Measurements from ENCODE around the gene TMSB4Y. TPM values are rescaled to one million over a fixed set of nuclear protein-coding genes. Genes with fewer than 3 reads are reported as not detected.

Gene TMSB4Y
- 1 to 10 TPM in 1 of 2 donors, under 1 TPM in 1; 0.84 to 2.3 TPM for total RNA-seq

DNA sequence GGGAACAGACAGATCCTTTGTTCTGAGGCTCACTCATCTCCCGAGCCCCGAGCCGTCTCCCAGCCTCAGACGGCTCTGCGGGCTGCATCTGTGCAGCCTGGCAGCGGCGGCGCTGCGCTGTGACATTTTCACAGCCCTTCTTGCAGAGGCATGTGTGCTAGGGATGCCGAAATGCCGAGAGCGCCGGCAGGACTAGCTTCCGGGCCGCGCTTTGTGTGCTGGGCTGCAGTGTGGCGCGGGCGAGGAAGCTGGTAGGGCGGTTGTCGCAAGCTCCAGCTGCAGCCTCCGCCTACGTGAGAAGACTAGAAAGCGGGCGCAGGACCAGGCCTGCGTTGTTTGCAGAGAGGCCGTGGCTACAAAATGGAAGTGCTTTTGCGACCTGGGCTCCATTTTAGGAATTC, at the start of gene TMSB4Y:
Gene TMSB4Y (plus strand): TSS at position 332 of the 401 bp plus-strand sequence.
- ATAC-seq: peak; percentile 90 to 92
- peak within 1 kb of the TSS; percentile 97 for H3K27ac Mint-ChIP-seq
- H3K36me3 Mint-ChIP-seq: peaks cover 0 to 9% of the 10 kb centered on the region in 2 donors
- H3K9me3 Mint-ChIP-seq: no peaks in the 10 kb centered on the region
- peak; percentile 58 to 77 for DNase-seq (ENCODE audit: low spot score in 2 of 2)

GRCh38 chrY:13664162-13664561, 39.5 kb upstream of the TMSB4Y start:
- no peaks in the 10 kb centered on the region for H3K36me3 Mint-ChIP-seq
- no peak for DNase-seq (ENCODE audit: low spot score in 2 of 2)
- ATAC-seq: no peak
- peaks cover 0 to 3% of the 10 kb centered on the region in 2 donors for H3K9me3 Mint-ChIP-seq
- no peak overlapping the region for H3K27ac Mint-ChIP-seq

- Mint-ChIP-seq H3K9me3 (peaks cover 13 to 20% of the 10 kb centered on the region in 2 donors), H3K27ac (no peak overlapping the region), H3K36me3 (peaks cover 0 to 16% of the 10 kb centered on the region in 2 donors)
- ATAC-seq: peak; percentile 51 to 66
- no peak for DNase-seq (ENCODE audit: low spot score in 2 of 2)
Observed at GRCh38 chrY:13671122-13671521, 32.6 kb upstream of the TMSB4Y start.

DNA sequence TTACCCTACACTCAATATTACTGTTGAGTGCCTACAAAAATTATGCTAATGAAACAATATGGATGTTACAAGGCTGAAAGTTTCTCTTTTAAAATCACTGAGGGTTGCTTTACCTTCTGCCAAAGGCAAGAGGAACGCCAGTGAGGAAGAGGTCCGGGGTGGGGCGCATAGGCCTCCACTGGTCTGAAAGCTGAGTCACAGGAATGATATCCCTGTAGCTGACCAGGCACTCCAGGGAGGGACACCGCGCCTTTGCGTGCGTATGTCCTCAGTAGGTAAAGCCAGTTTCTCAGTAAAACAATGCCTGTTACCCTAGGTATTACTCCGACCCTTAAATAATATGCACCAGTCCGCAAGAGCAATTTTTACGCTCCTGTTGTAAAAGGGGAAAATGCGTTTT, 1.4 kb upstream of the TMSB4Y start:
- no peak for ATAC-seq
- H3K27ac Mint-ChIP-seq: no peak overlapping the region
- no peaks in the 10 kb centered on the region for H3K9me3 Mint-ChIP-seq

DNA sequence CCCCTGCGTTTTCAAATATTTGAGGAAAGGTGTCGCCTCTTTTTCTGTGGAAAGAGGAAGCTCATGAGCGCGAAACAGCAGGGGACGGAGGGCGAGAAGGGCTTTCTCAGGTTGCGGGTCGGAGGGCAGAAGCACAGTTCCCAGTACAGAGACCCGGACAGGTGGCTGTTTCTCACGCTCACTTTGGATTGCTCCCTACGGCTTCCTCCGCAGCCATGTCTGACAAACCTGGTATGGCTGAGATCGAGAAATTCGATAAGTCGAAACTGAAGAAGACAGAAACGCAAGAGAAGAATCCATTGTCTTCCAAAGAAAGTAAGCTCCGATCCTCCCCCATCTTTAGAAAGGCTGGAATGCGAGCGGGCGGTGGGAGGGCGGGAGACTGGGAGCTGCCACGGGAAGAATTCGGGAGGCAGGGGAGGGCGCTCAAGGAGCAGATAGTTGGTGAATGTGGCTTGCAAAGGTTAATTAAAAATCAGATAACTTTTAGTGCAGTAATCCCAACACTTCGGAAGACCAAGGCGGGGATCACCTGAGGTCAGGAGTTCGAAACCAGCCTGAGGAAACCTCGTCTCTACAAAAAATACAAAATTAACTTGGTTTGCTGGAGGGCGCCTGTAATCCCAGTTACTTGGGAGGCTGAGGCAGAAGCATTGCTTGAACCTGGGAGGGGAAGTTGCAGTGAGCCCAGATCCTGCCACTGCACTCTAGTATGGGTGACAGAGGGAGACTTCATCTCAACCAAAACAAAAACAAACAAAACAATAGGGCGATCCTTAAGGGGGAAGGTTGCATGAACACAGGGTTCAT, 627 bp downstream of the TMSB4Y start:
- peaks cover 0 to 9% of the 10 kb centered on the region in 2 donors for H3K36me3 Mint-ChIP-seq
- no peak for DNase-seq (ENCODE audit: low spot score in 2 of 2)
- peak overlapping the region; percentile 97 for H3K27ac Mint-ChIP-seq
- no peaks in the 10 kb centered on the region for H3K9me3 Mint-ChIP-seq
- ATAC-seq: peak in 1 of 2 donors; percentile 25

More for the DNA sequence above, 1.4 kb upstream of the TMSB4Y start:
- no peak for DNase-seq (ENCODE audit: low spot score in 2 of 2)
- H3K36me3 Mint-ChIP-seq: peaks cover 0 to 9% of the 10 kb centered on the region in 2 donors

- ATAC-seq (no peak), DNase-seq (ENCODE audit: low spot score in 2 of 2) (no peak)
- Mint-ChIP-seq H3K36me3 (peaks cover 0 to 9% of the 10 kb centered on the region in 2 donors), H3K9me3 (no peaks in the 10 kb centered on the region), H3K27ac (peak overlapping the region; percentile 37 to 97)
Observed at GRCh38 chrY:13705197-13705596, 1.5 kb downstream of the TMSB4Y start.

- ATAC-seq (peak in 1 of 2 donors; percentile 59), DNase-seq (ENCODE audit: low spot score in 2 of 2) (no peak)
- no peaks in the 10 kb centered on the region for H3K9me3 Mint-ChIP-seq
- peaks cover 0 to 9% of the 10 kb centered on the region in 2 donors for H3K36me3 Mint-ChIP-seq
- H3K27ac Mint-ChIP-seq: no peak overlapping the region
Observed at GRCh38 chrY:13708038-13708437, 4.3 kb downstream of the TMSB4Y start.

- DNase-seq (ENCODE audit: low spot score in 2 of 2) (no peak), ATAC-seq (no peak)
- H3K27ac Mint-ChIP-seq: peak overlapping the region in 1 of 2 donors; percentile 65
- H3K36me3 Mint-ChIP-seq: peaks cover 6 to 19% of the 10 kb centered on the region in 2 donors
- peaks cover 4% of the 10 kb centered on the region in 2 donors for H3K9me3 Mint-ChIP-seq
Observed at GRCh38 chrY:13718996-13719395, 15.3 kb downstream of the TMSB4Y start.

DNA sequence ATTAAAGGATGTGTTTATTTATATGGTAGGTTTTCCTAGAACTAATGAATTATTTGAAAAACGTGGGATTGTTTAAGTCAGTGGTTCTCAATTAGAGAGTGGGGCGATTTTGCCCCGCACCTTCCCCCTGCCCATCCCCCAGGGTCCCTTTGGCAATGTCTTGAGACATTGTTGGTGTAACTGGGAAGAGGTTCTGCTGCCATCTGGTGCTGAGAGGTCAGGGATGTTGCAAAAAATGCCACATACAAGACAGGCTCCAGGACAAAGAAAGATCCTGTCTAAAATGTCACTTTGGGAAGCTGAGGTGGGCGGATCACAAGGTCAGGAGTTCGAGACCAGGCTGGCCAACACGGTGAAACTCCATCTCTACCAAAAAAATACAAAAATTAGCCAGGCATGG, 25.8 kb downstream of the TMSB4Y start:
- no peak for ATAC-seq
- peaks cover 0 to 4% of the 10 kb centered on the region in 2 donors for H3K36me3 Mint-ChIP-seq
- H3K9me3 Mint-ChIP-seq: peaks cover 0 to 4% of the 10 kb centered on the region in 2 donors
- no peak for DNase-seq (ENCODE audit: low spot score in 2 of 2)
- H3K27ac Mint-ChIP-seq: no peak overlapping the region

GRCh38 chrY:13738618-13739017, 34.9 kb downstream of the TMSB4Y start:
- no peak for DNase-seq (ENCODE audit: low spot score in 2 of 2)
- Mint-ChIP-seq H3K36me3 (no peaks in the 10 kb centered on the region), H3K9me3 (peaks cover 0 to 3% of the 10 kb centered on the region in 2 donors), H3K27ac (no peak overlapping the region)
- ATAC-seq: no peak

DNA sequence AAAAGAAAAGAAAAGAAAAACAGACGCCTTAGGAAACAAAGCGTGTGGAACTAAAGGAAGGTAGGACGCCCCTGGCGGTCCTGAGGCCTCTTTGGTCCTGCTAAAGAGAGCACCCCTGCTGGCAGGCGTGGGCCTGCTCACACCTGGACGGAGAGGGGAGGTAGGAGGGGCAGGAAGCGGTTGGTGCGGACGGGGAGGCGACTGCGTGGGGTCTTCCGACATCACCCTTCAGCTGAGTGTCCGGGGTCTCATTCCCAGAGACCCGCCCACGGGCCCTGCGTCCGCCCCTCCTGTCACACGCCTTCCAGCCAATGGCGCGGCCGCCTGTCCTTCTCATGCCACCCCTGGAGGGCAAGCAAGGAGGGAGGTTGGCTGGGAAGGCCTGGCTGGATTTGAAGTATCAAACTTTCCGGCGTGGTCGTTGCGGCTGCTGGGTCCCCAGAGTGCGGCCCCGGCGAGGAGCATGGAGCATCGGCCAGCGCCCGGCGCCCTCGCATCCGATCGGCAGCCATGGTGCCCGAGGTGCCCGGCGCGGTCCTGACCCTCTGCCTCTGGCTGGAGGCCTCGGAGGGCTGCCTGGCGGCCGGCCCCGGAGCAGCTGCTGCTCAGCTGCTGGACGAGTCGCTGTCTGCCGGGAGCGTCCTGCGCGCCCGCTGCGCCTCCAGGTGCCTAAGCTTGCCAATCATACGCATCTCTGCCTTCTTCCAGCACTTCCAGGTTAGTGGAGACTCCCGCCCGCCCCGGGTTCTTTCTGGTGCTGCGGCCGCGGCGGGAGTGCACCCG, 47.8 kb downstream of the TMSB4Y start:
- H3K27ac Mint-ChIP-seq: peak overlapping the region; percentile 44 to 83
- ATAC-seq: peak; percentile 85 to 88

DNA sequence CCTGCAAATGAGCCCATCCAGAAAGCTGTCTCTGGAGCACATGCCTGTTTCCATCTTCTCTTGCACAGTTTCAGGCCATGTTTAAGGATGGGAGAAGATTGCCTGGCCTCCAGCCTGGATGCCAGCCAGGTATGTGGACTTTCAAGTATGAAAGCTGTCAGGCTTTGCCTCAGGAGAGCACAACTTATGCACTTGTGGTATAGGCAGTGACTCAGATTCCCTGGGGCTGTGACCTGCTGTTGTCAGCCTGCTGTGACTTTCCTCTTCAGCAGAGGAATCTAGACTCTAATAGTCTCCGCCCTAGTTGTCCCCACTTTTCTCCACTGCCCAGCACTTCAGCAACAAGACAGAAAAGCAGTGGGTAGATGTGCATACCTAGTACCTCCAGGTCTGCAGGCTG, 51.0 kb downstream of the TMSB4Y start:
- H3K9me3 Mint-ChIP-seq: no peaks in the 10 kb centered on the region
- H3K36me3 Mint-ChIP-seq: no peaks in the 10 kb centered on the region
- ATAC-seq (no peak), DNase-seq (ENCODE audit: low spot score in 2 of 2) (no peak)
- H3K27ac Mint-ChIP-seq: no peak overlapping the region

More for the DNA sequence above, 47.8 kb downstream of the TMSB4Y start:
- DNase-seq (ENCODE audit: low spot score in 2 of 2): peak; percentile 17 to 56
- H3K36me3 Mint-ChIP-seq: peaks cover 4 to 5% of the 10 kb centered on the region in 2 donors
- H3K9me3 Mint-ChIP-seq: no peaks in the 10 kb centered on the region

Other genes starting within 250 kb of the TMSB4Y start
- 10 to 100 TPM; 29.7 to 32.7 TPM for gene UTY, start 223.9 kb upstream of the TMSB4Y start, total RNA-seq